Fibroblast of lung (primary cell): ENCODE data around the gene ZNF766. TPM values are rescaled to one million over a fixed set of nuclear protein-coding genes. Genes with fewer than 3 reads are reported as not detected.

ENCODE experiments used
- DNase-seq, 2 donors: peaks; one replicate each; pipeline versions ENCODE4 v3.0.0 to v3.0.0-alpha.2; 2010; ENCODE audit warnings: low read depth in 2 of 2
- H2AFZ ChIP-seq: 2 replicates; pipeline ENCODE4 v1.5.1; 2012; ENCODE audit warnings: low read length, control low read depth, inconsistent platforms
- H3K27ac ChIP-seq: 2 replicates; pipeline ENCODE4 v1.5.1; 2011; ENCODE audit warnings: low read length, control low read depth; ENCODE audit not compliant: insufficient read depth
- H3K27me3 ChIP-seq: 2 replicates; pipeline ENCODE4 v1.5.1; 2011; ENCODE audit warnings: mild to moderate bottlenecking, low read length; ENCODE audit not compliant: control insufficient read depth, insufficient read depth
- H3K36me3 ChIP-seq: 2 replicates; pipeline ENCODE4 v1.5.1; 2011; ENCODE audit warnings: low read length; ENCODE audit not compliant: control insufficient read depth, insufficient read depth
- H3K4me1 ChIP-seq: 2 replicates; pipeline ENCODE4 v1.5.1; 2011; ENCODE audit warnings: low read length; ENCODE audit not compliant: control insufficient read depth, insufficient read depth; ENCODE audit errors: extremely low read depth
- H3K4me2 ChIP-seq: 2 replicates; pipeline ENCODE4 v1.5.1; 2011; ENCODE audit warnings: low read length, control low read depth; ENCODE audit not compliant: insufficient read depth; ENCODE audit errors: extremely low read depth
- H3K4me3 ChIP-seq, 4 experiments: fragments of 200-600 bp in 1 of 4; sonication (generic) in 1 of 4; replicated peaks in 1 of 4; 2 replicates each; pipeline ENCODE4 v1.5.1; 2011 to 2016; ENCODE audit warnings: low read length in 4 of 4, low read depth in 3 of 4, mild to moderate bottlenecking in 3 of 4, control low read depth in 2 of 4, inconsistent platforms in 1 of 4, mixed read lengths in 1 of 4; ENCODE audit not compliant: insufficient read depth in 1 of 4; ENCODE audit errors: control extremely low read depth in 1 of 4
- H3K79me2 ChIP-seq: 2 replicates; pipeline ENCODE4 v1.5.1; 2012; ENCODE audit warnings: mild to moderate bottlenecking, low read length, inconsistent platforms; ENCODE audit not compliant: control insufficient read depth, insufficient read depth
- H3K9ac ChIP-seq: 2 replicates; pipeline ENCODE4 v1.5.1; 2011; ENCODE audit warnings: mild to moderate bottlenecking, low read length, control low read depth; ENCODE audit not compliant: insufficient read depth
- H3K9me3 ChIP-seq: 2 replicates; pipeline ENCODE4 v1.5.1; 2012; ENCODE audit warnings: low read depth, low read length; ENCODE audit not compliant: control insufficient read depth, insufficient read depth
- H4K20me1 ChIP-seq: 2 replicates; pipeline ENCODE4 v1.5.1; 2011; ENCODE audit warnings: low read length; ENCODE audit not compliant: control insufficient read depth, insufficient read depth; ENCODE audit errors: extremely low read depth
- EZH2 ChIP-seq: IDR thresholded peaks from 2 replicates; pipeline ENCODE4 v1.5.1; 2012; ENCODE audit warnings: low read length, control low read depth, mild to moderate bottlenecking; ENCODE audit errors: missing control alignments
- polyA plus RNA-seq, 2 donors: library from polyadenylated mRNA; depleted of rRNA in 1 of 2; stranded (reverse) in 1 of 2; unstranded in 1 of 2; fragments of >200 nt; gene quantifications; 2 replicates each; pipeline ENCODE4 v1.2.1, GENCODE V29; 2011 to 2012; ENCODE audit warnings: missing spikeins in 1 of 2
- total RNA-seq: library from RNA; depleted of rRNA; stranded (reverse); fragments of >200 nt; gene quantifications from 2 replicates; pipeline ENCODE4 v1.2.1, GENCODE V29; 2014

ZNF766 gene
- total and polyA plus RNA-seq, 2 donors (not counting 1 experiment from before 2014, with no cell fraction given), result 13.4 to 13.7 TPM

GRCh38 chr19:52345162-52345561, 75.8 kb downstream of the ZNF766 start:
- no peaks in the 10 kb centered on the region for H3K27me3 ChIP-seq
- no peak overlapping the region for H3K27ac ChIP-seq
- DNase-seq, result no peak
- H3K4me1 ChIP-seq, result no peaks in the 10 kb centered on the region
- no peaks in the 10 kb centered on the region for H3K79me2 ChIP-seq
- no peaks in the 10 kb centered on the region for H3K36me3 ChIP-seq
- TF ChIP-seq EZH2, result no peak
- no peaks in the 10 kb centered on the region for H3K9me3 ChIP-seq
- no peak overlapping the region for H3K9ac ChIP-seq
- no peak overlapping the region for H2AFZ ChIP-seq
- no peaks in the 10 kb centered on the region for H4K20me1 ChIP-seq
- no peak overlapping the region for H3K4me3 ChIP-seq
- H3K4me2 ChIP-seq, result no peak overlapping the region

Other genes starting within 250 kb of the ZNF766 start
- 9.2 and 10.0 TPM in 2 replicates for gene ZNF614, start 241.2 kb upstream of the ZNF766 start, total RNA-seq
- gene ZNF614, start 241.2 kb upstream of the ZNF766 start, polyA plus RNA-seq, result 6.7 and 7.2 TPM in 2 replicates
- gene ZNF432, start 220.7 kb upstream of the ZNF766 start, total RNA-seq, result 6.4 and 10.2 TPM in 2 replicates
- 2.5 and 5.7 TPM in 2 replicates for gene ZNF432, start 220.7 kb upstream of the ZNF766 start, polyA plus RNA-seq
- 19.8 and 27.4 TPM in 2 replicates for gene ZNF841, start 173.8 kb upstream of the ZNF766 start, total RNA-seq
- gene ZNF841, start 173.8 kb upstream of the ZNF766 start, polyA plus RNA-seq, result 6.3 and 9.8 TPM in 2 replicates
- 11.3 and 12.4 TPM in 2 replicates for gene ZNF616, start 129.6 kb upstream of the ZNF766 start, total RNA-seq
- 5.5 and 6.8 TPM in 2 replicates for gene ZNF616, start 129.6 kb upstream of the ZNF766 start, polyA plus RNA-seq
- gene ZNF836, start 98.0 kb upstream of the ZNF766 start, total RNA-seq, result 10.0 and 13.2 TPM in 2 replicates
- gene ZNF836, start 98.0 kb upstream of the ZNF766 start, polyA plus RNA-seq, result 3.1 and 5.9 TPM in 2 replicates
- gene PPP2R1A, start 79.5 kb upstream of the ZNF766 start, total RNA-seq, result 86.8 and 115 TPM in 2 replicates
- gene PPP2R1A, start 79.5 kb upstream of the ZNF766 start, polyA plus RNA-seq, result 171 and 210 TPM in 2 replicates
- gene ZNF480, start 27.6 kb downstream of the ZNF766 start, total RNA-seq, result 4.9 and 5.9 TPM in 2 replicates
- 7.6 and 7.7 TPM in 2 replicates for gene ZNF480, start 27.6 kb downstream of the ZNF766 start, polyA plus RNA-seq
- gene ZNF610, start 66.7 kb downstream of the ZNF766 start, total RNA-seq, result 3.3 and 5.3 TPM in 2 replicates
- 1.8 and 3.0 TPM in 2 replicates for gene ZNF610, start 66.7 kb downstream of the ZNF766 start, polyA plus RNA-seq
- gene ZNF880, start 100.3 kb downstream of the ZNF766 start, total RNA-seq, result 24.8 and 25.9 TPM in 2 replicates
- gene ZNF880, start 100.3 kb downstream of the ZNF766 start, polyA plus RNA-seq, result 21.8 and 36.5 TPM in 2 replicates
- 21.3 and 32.2 TPM in 2 replicates for gene ZNF528, start 128.3 kb downstream of the ZNF766 start, total RNA-seq
- gene ZNF528, start 128.3 kb downstream of the ZNF766 start, polyA plus RNA-seq, result 13.6 and 22.9 TPM in 2 replicates
- under 0.01 and 0.17 TPM in 2 replicates for gene ZNF534, start 159.6 kb downstream of the ZNF766 start, total RNA-seq
- gene ZNF534, start 159.6 kb downstream of the ZNF766 start, polyA plus RNA-seq, result 0.05 and 0.06 TPM in 2 replicates
- 5.1 and 9.6 TPM in 2 replicates for gene ZNF578, start 184.0 kb downstream of the ZNF766 start, total RNA-seq
- 1.8 and 2.3 TPM in 2 replicates for gene ZNF578, start 184.0 kb downstream of the ZNF766 start, polyA plus RNA-seq